Loucy (cell line): ENCODE measurements around the gene XCL2.

ENCODE experiments used
- H2AFZ ChIP-seq: fragments of 200-600 bp; sonication (generic); 2 replicates; pipeline ENCODE4 v1.6.0; 2016; ENCODE audit warnings: antibody characterized with exemption, mild to moderate bottlenecking, low read length, moderate library complexity
- H3F3A ChIP-seq: fragments of 200-600 bp; 2 replicates; pipeline ENCODE4 v1.6.0; 2016; ENCODE audit warnings: antibody characterized with exemption, low read depth, mild to moderate bottlenecking
- H3K27me3 ChIP-seq: fragments of 200-600 bp; sonication (generic); 2 replicates; pipeline ENCODE4 v1.6.1; 2014; ENCODE audit warnings: low read length, mild to moderate bottlenecking; ENCODE audit not compliant: insufficient read depth, poor library complexity, severe bottlenecking
- H3K36me3 ChIP-seq: fragments of 200-600 bp; sonication (generic); 2 replicates; pipeline ENCODE4 v1.6.1; 2016; ENCODE audit warnings: low read length; ENCODE audit not compliant: insufficient read depth
- H3K4me1 ChIP-seq: fragments of 200-600 bp; sonication (generic); 2 replicates; pipeline ENCODE4 v1.5.1; 2014; ENCODE audit warnings: low read length, mild to moderate bottlenecking; ENCODE audit not compliant: insufficient read depth, poor library complexity, severe bottlenecking
- H3K4me2 ChIP-seq: fragments of 200-600 bp; sonication (generic); 2 replicates; pipeline ENCODE4 v1.6.0; 2014; ENCODE audit warnings: antibody characterized with exemption, low read length, low read depth, mild to moderate bottlenecking; ENCODE audit not compliant: poor library complexity, severe bottlenecking
- H3K4me3 ChIP-seq: fragments of 200-600 bp; sonication (generic); 2 replicates; pipeline ENCODE4 v1.5.1; 2014; ENCODE audit warnings: low read length, mild to moderate bottlenecking, mixed read lengths; ENCODE audit not compliant: poor library complexity, severe bottlenecking
- H3K79me2 ChIP-seq: fragments of 200-600 bp; sonication (generic); 2 replicates; pipeline ENCODE4 v1.6.1; 2014; ENCODE audit warnings: low read length; ENCODE audit not compliant: insufficient read depth
- H3K9ac ChIP-seq: fragments of 200-600 bp; sonication (generic); 2 replicates; pipeline ENCODE4 v1.6.0; 2014; ENCODE audit warnings: mild to moderate bottlenecking, low read depth, low read length, moderate library complexity; ENCODE audit not compliant: poor library complexity, severe bottlenecking
- H3K9me2 ChIP-seq: fragments of 200-600 bp; sonication (generic); replicated peaks from 2 replicates; pipeline ENCODE4 v1.6.1; 2016; ENCODE audit warnings: low read depth, low read length, mixed read lengths
- H3K9me3 ChIP-seq: fragments of 200-600 bp; sonication (generic); 2 replicates; pipeline ENCODE4 v1.6.1; 2014; ENCODE audit warnings: mild to moderate bottlenecking, antibody characterized with exemption, low read length, low read depth; ENCODE audit not compliant: insufficient read depth
- H4K20me1 ChIP-seq: fragments of 200-600 bp; sonication (generic); 2 replicates; pipeline ENCODE4 v1.6.0; 2014; ENCODE audit warnings: antibody characterized with exemption, low read length, mild to moderate bottlenecking; ENCODE audit not compliant: insufficient read depth, poor library complexity, severe bottlenecking
- EZH2phosphoT487 ChIP-seq: fragments of 200-600 bp; IDR thresholded peaks from 2 replicates; pipeline ENCODE4 v1.6.1; 2018; ENCODE audit warnings: antibody characterized with exemption, mild to moderate bottlenecking, moderate library complexity, borderline replicate concordance
- TF ChIP-seq, protein P1 (sequence below): fragments of 200-600 bp; sonication (generic); conservative IDR thresholded peaks from 2 replicates; pipeline ENCODE4 v1.5.1; 2014; ENCODE audit warnings: mild to moderate bottlenecking, antibody characterized with exemption, low read length

XCL2 gene

DNA sequence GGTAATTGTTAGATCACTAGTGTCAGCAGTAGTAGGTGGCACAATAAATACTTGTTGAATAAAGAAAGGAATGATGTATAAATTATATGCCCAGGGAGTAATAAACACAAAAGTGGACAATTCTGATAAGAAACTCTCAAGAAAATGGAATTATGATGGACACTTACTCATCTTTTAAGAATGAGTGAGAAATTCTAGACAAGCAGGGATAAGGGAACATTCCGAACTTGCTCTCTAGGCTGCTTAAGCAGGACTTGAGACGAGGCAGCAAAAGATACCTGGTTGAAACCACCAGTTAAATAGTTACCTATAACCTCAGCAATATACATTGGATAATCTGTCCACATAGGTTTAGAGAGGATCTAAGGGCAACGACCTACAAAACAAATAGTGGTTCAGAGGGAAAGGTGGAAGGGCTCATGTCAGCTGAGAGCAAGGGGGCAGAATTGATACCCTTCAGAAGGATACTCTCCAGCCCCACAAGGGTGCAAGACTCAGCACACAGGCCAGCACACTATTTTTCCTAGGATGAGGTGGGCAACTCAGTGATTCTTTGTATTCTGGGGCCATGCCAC is 46.3 kb downstream of the XCL2 start:
- no peak for TF ChIP-seq EZH2phosphoT487
- TF ChIP-seq, protein P1, sequence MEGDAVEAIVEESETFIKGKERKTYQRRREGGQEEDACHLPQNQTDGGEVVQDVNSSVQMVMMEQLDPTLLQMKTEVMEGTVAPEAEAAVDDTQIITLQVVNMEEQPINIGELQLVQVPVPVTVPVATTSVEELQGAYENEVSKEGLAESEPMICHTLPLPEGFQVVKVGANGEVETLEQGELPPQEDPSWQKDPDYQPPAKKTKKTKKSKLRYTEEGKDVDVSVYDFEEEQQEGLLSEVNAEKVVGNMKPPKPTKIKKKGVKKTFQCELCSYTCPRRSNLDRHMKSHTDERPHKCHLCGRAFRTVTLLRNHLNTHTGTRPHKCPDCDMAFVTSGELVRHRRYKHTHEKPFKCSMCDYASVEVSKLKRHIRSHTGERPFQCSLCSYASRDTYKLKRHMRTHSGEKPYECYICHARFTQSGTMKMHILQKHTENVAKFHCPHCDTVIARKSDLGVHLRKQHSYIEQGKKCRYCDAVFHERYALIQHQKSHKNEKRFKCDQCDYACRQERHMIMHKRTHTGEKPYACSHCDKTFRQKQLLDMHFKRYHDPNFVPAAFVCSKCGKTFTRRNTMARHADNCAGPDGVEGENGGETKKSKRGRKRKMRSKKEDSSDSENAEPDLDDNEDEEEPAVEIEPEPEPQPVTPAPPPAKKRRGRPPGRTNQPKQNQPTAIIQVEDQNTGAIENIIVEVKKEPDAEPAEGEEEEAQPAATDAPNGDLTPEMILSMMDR, result no peak
- Histone ChIP-seq H3K4me2 (no peak overlapping the region), H3K36me3 (no peaks in the 10 kb centered on the region), H3K9ac (no peak overlapping the region), H3K9me2 (no peaks in the 10 kb centered on the region), H3F3A (peaks cover 8% of the 10 kb centered on the region; the same call in 1 of the 2 replicates), H3K27me3 (no peaks in the 10 kb centered on the region), H3K4me3 (no peak overlapping the region), H4K20me1 (no peaks in the 10 kb centered on the region), H3K4me1 (peaks cover 46% of the 10 kb centered on the region), H2AFZ (no peak overlapping the region), H3K9me3 (no peaks in the 10 kb centered on the region), H3K79me2 (no peaks in the 10 kb centered on the region)

DNA sequence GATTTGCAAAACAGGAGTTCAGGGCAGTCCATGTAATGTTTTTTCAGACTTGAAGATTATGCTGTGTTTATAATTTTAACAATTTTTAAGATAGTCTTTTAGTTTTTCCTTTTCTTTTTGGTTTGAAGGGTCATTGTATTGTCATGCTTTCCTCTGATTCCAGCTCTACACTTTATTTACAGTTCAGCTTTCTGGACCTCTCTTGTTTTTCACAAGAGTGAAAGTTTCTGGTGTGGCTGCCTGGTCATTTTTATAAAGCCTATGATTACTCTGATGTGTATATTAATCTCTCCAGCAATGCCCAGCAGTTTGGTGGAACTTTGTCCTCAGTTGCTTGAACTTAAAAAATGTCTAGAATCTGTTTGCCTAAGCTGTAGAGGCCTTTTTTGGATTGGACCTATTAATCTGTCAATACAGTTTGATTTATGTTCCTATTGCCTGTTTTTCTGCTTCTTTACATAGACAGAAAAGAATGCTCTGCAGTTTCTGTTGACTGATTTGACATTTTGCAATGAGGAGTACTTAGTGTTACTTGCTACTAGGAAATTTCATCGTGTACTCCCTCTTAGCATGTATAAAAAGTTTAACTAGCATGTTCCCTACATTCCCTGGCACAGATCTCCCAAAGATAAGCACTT is 52.2 kb downstream of the XCL2 start:
- H3K27me3 ChIP-seq, result no peaks in the 10 kb centered on the region
- no peak for TF ChIP-seq EZH2phosphoT487
- TF ChIP-seq, protein P1, result no peak
- no peaks in the 10 kb centered on the region for H3K79me2 ChIP-seq
- H3K9me2 ChIP-seq, result no peaks in the 10 kb centered on the region
- H3K4me3 ChIP-seq, result no peak overlapping the region
- H4K20me1 ChIP-seq, result no peaks in the 10 kb centered on the region
- H3K9me3 ChIP-seq, result no peaks in the 10 kb centered on the region; the same call in 1 of the 2 replicates
- H3F3A ChIP-seq, result peaks cover 5% of the 10 kb centered on the region; the same call in 1 of the 2 replicates
- peaks cover 14% of the 10 kb centered on the region for H3K4me1 ChIP-seq
- no peaks in the 10 kb centered on the region for H3K36me3 ChIP-seq
- H3K9ac ChIP-seq, result no peak overlapping the region
- no peak overlapping the region for H2AFZ ChIP-seq
- no peak overlapping the region for H3K4me2 ChIP-seq
